Loucy (cell line): ENCODE measurements around the gene KNDC1.

Experiments
- H2AFZ ChIP-seq: fragments of 200-600 bp; sonication (generic); 2 replicates; pipeline ENCODE4 v1.6.0; 2016; ENCODE audit warnings: antibody characterized with exemption, mild to moderate bottlenecking, low read length, moderate library complexity
- H3F3A ChIP-seq: fragments of 200-600 bp; 2 replicates; pipeline ENCODE4 v1.6.0; 2016; ENCODE audit warnings: antibody characterized with exemption, low read depth, mild to moderate bottlenecking
- H3K27me3 ChIP-seq: fragments of 200-600 bp; sonication (generic); 2 replicates; pipeline ENCODE4 v1.6.1; 2014; ENCODE audit warnings: low read length, mild to moderate bottlenecking; ENCODE audit not compliant: insufficient read depth, poor library complexity, severe bottlenecking
- H3K36me3 ChIP-seq: fragments of 200-600 bp; sonication (generic); 2 replicates; pipeline ENCODE4 v1.6.1; 2016; ENCODE audit warnings: low read length; ENCODE audit not compliant: insufficient read depth
- H3K4me1 ChIP-seq: fragments of 200-600 bp; sonication (generic); 2 replicates; pipeline ENCODE4 v1.5.1; 2014; ENCODE audit warnings: low read length, mild to moderate bottlenecking; ENCODE audit not compliant: insufficient read depth, poor library complexity, severe bottlenecking
- H3K4me2 ChIP-seq: fragments of 200-600 bp; sonication (generic); 2 replicates; pipeline ENCODE4 v1.6.0; 2014; ENCODE audit warnings: antibody characterized with exemption, low read length, low read depth, mild to moderate bottlenecking; ENCODE audit not compliant: poor library complexity, severe bottlenecking
- H3K4me3 ChIP-seq: fragments of 200-600 bp; sonication (generic); 2 replicates; pipeline ENCODE4 v1.5.1; 2014; ENCODE audit warnings: low read length, mild to moderate bottlenecking, mixed read lengths; ENCODE audit not compliant: poor library complexity, severe bottlenecking
- H3K79me2 ChIP-seq: fragments of 200-600 bp; sonication (generic); 2 replicates; pipeline ENCODE4 v1.6.1; 2014; ENCODE audit warnings: low read length; ENCODE audit not compliant: insufficient read depth
- H3K9ac ChIP-seq: fragments of 200-600 bp; sonication (generic); 2 replicates; pipeline ENCODE4 v1.6.0; 2014; ENCODE audit warnings: mild to moderate bottlenecking, low read depth, low read length, moderate library complexity; ENCODE audit not compliant: poor library complexity, severe bottlenecking
- H3K9me2 ChIP-seq: fragments of 200-600 bp; sonication (generic); replicated peaks from 2 replicates; pipeline ENCODE4 v1.6.1; 2016; ENCODE audit warnings: low read depth, low read length, mixed read lengths
- H3K9me3 ChIP-seq: fragments of 200-600 bp; sonication (generic); 2 replicates; pipeline ENCODE4 v1.6.1; 2014; ENCODE audit warnings: mild to moderate bottlenecking, antibody characterized with exemption, low read length, low read depth; ENCODE audit not compliant: insufficient read depth
- H4K20me1 ChIP-seq: fragments of 200-600 bp; sonication (generic); 2 replicates; pipeline ENCODE4 v1.6.0; 2014; ENCODE audit warnings: antibody characterized with exemption, low read length, mild to moderate bottlenecking; ENCODE audit not compliant: insufficient read depth, poor library complexity, severe bottlenecking
- EZH2phosphoT487 ChIP-seq: fragments of 200-600 bp; IDR thresholded peaks from 2 replicates; pipeline ENCODE4 v1.6.1; 2018; ENCODE audit warnings: antibody characterized with exemption, mild to moderate bottlenecking, moderate library complexity, borderline replicate concordance
- TF ChIP-seq, protein P1 (sequence below): fragments of 200-600 bp; sonication (generic); conservative IDR thresholded peaks from 2 replicates; pipeline ENCODE4 v1.5.1; 2014; ENCODE audit warnings: mild to moderate bottlenecking, antibody characterized with exemption, low read length

Gene KNDC1

DNA sequence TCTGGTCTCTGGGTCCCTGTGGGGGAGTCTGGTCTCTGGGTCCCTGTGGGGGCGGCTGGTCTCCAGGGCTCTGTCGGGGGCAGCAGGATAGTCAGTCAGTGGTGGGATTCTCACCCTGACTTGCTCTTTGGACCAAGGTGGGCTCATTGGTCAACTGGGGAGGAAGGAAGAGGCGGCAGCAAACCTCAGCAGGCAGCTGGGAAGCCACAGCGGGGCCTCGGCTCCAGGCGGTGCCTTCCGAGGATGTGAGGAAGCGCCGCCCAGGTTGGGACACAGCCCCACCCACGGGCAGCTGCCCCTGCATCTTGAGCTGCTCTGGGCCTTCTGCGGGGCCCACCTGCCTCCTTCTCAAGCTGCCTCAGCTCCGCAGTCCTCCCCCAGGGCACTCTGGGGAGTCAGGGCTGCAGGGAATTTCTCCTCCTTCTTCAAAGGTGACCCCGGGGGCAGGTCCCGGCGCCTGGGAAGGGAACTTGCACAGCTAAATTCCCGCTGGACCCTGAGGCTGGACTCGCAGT lies 20.4 kb upstream of the KNDC1 start:
- Histone ChIP-seq H3K4me1 (no peaks in the 10 kb centered on the region), H3K9me3 (no peaks in the 10 kb centered on the region), H3K36me3 (no peaks in the 10 kb centered on the region), H3K9ac (no peak overlapping the region), H2AFZ (no peak overlapping the region), H3K4me3 (no peak overlapping the region), H3K79me2 (no peaks in the 10 kb centered on the region), H3F3A (no peaks in the 10 kb centered on the region), H3K27me3 (no peaks in the 10 kb centered on the region), H4K20me1 (no peaks in the 10 kb centered on the region), H3K9me2 (no peaks in the 10 kb centered on the region), H3K4me2 (no peak overlapping the region)
- TF ChIP-seq EZH2phosphoT487: no peak
- TF ChIP-seq, protein P1, sequence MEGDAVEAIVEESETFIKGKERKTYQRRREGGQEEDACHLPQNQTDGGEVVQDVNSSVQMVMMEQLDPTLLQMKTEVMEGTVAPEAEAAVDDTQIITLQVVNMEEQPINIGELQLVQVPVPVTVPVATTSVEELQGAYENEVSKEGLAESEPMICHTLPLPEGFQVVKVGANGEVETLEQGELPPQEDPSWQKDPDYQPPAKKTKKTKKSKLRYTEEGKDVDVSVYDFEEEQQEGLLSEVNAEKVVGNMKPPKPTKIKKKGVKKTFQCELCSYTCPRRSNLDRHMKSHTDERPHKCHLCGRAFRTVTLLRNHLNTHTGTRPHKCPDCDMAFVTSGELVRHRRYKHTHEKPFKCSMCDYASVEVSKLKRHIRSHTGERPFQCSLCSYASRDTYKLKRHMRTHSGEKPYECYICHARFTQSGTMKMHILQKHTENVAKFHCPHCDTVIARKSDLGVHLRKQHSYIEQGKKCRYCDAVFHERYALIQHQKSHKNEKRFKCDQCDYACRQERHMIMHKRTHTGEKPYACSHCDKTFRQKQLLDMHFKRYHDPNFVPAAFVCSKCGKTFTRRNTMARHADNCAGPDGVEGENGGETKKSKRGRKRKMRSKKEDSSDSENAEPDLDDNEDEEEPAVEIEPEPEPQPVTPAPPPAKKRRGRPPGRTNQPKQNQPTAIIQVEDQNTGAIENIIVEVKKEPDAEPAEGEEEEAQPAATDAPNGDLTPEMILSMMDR: no peak

DNA sequence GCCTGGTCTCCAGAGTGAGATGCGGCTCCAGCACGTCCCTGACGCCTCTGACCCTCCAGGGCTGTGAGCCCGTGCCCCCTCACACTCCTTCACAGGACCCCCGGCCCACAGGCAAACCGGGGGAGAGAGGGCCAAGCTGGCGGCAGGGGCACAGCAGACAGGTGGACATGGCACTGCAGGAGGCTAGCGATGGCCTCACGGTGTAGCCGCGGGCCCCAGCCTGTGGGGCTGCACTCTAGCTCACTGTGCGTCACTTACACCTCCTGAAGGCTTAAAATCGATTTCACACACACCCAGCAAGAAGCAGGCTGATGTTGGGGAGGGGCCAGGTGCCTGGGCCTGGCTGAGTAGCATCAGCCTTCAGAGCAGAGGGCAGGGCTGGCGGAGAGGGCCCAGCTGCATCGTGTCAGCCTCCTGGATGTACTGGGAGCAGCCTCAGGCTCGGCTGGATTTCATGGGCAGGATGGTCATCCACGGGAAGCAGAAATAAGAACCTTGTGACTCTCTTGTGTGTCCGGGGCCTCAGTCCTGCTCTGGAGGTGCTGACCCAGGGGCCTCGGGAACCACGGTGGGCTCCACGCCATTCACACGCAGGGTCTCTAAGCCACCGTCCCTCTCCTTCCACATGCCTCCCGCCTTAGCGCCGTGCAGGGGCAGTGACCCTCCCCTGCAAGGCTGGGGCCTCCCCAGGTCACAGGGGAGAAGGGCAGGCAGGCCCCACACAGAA lies 19.4 kb upstream of the KNDC1 start:
- TF ChIP-seq, protein P1: no peak
- TF ChIP-seq EZH2phosphoT487: no peak
- no peaks in the 10 kb centered on the region for H3K9me3 ChIP-seq
- no peak overlapping the region for H3K4me2 ChIP-seq
- no peak overlapping the region for H3K4me3 ChIP-seq
- no peaks in the 10 kb centered on the region for H3K36me3 ChIP-seq
- no peaks in the 10 kb centered on the region for H3K9me2 ChIP-seq
- H3K9ac ChIP-seq: no peak overlapping the region
- no peaks in the 10 kb centered on the region for H3F3A ChIP-seq
- H3K79me2 ChIP-seq: no peaks in the 10 kb centered on the region
- H3K4me1 ChIP-seq: no peaks in the 10 kb centered on the region
- no peak overlapping the region for H2AFZ ChIP-seq
- H3K27me3 ChIP-seq: no peaks in the 10 kb centered on the region
- no peaks in the 10 kb centered on the region for H4K20me1 ChIP-seq

DNA sequence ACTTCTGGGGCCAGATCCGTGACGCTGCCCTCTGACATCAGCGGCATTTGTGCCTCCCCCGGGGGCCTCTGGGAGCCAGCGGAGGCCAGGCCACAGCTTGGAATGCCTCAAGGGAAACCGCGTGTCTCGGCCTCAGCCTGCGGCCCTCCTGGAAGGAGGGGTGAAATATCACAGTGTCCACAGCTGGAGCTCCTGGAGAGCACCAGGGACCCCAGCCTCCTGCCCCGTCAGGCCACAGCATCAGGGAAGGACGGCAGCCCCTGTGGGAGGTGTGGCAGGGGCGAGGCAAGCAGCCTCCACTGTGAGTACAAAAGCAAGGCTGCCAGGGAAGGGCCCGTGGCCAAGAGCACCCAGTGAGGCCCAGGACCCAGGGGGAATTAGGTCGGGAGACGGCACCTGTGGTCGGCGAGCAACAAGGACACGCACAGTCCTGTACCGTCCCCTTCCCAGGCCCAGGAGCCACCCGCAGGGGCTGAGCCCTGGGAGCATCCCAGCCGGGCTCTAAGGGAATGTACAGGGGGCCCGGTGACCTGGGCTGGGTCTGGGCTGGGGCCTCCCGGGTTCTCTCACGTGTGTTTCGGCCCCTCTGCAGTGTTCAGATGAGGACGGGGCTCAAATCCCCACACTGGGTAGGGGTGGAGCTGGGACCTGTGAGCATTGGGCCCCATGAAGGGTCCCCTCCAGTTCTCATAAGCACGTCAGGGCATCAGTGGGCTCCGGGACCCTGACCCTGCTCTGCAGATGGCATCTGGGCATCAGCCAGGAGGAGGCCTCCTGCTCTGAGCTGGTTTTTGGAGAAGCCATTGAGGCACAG lies 18.7 kb upstream of the KNDC1 start:
- Histone ChIP-seq H3F3A (no peaks in the 10 kb centered on the region), H3K27me3 (no peaks in the 10 kb centered on the region), H2AFZ (no peak overlapping the region), H3K4me2 (no peak overlapping the region), H3K9me2 (no peaks in the 10 kb centered on the region), H4K20me1 (no peaks in the 10 kb centered on the region), H3K36me3 (no peaks in the 10 kb centered on the region), H3K4me1 (no peaks in the 10 kb centered on the region), H3K79me2 (no peaks in the 10 kb centered on the region), H3K9me3 (0 out of 2 replicates have a peak, but pooled peaks cover 3% of the 10 kb centered on the region), H3K4me3 (no peak overlapping the region), H3K9ac (no peak overlapping the region)
- TF ChIP-seq, protein P1: no peak
- TF ChIP-seq EZH2phosphoT487: no peak
